ENCODE measurements around the gene SPRYD7.

DNA sequence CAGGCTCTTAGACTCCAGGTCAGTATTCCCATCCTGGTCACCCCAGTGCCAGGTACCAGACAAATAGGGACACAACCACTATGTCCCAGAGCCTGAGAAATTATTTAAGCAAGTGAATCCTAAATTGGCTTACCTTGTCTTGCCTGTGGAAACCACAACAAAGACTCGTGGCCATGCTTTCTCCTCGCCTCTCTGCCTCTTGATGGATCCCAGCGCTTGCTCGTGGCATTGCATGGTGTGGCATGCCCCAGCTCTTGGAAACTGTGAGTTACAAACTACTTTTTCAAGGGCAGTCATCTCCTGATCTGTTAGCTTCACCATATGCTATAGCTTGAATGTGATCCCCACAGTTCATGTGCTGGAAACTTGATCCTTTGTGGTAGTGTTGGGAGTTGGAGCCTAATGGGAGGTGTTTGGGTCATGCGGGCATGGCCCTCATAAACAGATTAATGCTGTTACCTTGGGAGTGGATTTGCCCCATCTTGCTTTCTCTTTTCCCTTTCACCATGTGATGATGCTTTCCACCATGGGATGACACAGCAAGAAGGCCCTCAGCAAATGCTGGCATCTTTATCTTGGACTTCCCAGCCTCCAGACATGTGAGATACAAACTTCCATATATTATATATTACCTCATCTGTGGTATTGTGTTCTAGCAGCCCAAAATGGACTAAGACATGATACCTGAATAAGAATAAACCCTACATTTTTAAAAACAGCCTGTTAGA lies 31.2 kb downstream of the SPRYD7 start:
- TF ChIP-seq, protein P1, sequence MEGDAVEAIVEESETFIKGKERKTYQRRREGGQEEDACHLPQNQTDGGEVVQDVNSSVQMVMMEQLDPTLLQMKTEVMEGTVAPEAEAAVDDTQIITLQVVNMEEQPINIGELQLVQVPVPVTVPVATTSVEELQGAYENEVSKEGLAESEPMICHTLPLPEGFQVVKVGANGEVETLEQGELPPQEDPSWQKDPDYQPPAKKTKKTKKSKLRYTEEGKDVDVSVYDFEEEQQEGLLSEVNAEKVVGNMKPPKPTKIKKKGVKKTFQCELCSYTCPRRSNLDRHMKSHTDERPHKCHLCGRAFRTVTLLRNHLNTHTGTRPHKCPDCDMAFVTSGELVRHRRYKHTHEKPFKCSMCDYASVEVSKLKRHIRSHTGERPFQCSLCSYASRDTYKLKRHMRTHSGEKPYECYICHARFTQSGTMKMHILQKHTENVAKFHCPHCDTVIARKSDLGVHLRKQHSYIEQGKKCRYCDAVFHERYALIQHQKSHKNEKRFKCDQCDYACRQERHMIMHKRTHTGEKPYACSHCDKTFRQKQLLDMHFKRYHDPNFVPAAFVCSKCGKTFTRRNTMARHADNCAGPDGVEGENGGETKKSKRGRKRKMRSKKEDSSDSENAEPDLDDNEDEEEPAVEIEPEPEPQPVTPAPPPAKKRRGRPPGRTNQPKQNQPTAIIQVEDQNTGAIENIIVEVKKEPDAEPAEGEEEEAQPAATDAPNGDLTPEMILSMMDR (IDR thresholded peaks at IDR 0.05; ENCODE audit: control extremely low read depth in 1 of 3, insufficient read depth in 1 of 3, low read depth in 1 of 3, low read length in 3 of 3), result no peak
- TF ChIP-seq JUND (IDR thresholded peaks at IDR 0.05; ENCODE audit: low read length), result no peak
- TF ChIP-seq TEAD4 (IDR thresholded peaks at IDR 0.05; ENCODE audit: low read depth, low read length), result no peak
- no peak for TF ChIP-seq JUN (IDR thresholded peaks at IDR 0.05; ENCODE audit: low read depth, low read length)
- TF ChIP-seq KDM5A (IDR thresholded peaks at IDR 0.05; ENCODE audit: low read length), result no peak
- TF ChIP-seq EP300 (IDR thresholded peaks at IDR 0.05; ENCODE audit: borderline replicate concordance in 1 of 2, low read depth in 2 of 2, low read length in 2 of 2), result no peak
- no peak for TF ChIP-seq SIRT6 (IDR thresholded peaks at IDR 0.05; ENCODE audit: low read length)
- no peak for TF ChIP-seq POLR2A (IDR thresholded peaks at IDR 0.05; ENCODE audit: control extremely low read depth in 1 of 2, low read depth in 2 of 2, low read length in 2 of 2)
- TF ChIP-seq ZNF274 (IDR thresholded peaks at IDR 0.05; ENCODE audit: borderline replicate concordance, extremely low read depth, low read length), result no peak

All from H1 (cell line).